ENCODE measurements around the gene CREG1.

DNA sequence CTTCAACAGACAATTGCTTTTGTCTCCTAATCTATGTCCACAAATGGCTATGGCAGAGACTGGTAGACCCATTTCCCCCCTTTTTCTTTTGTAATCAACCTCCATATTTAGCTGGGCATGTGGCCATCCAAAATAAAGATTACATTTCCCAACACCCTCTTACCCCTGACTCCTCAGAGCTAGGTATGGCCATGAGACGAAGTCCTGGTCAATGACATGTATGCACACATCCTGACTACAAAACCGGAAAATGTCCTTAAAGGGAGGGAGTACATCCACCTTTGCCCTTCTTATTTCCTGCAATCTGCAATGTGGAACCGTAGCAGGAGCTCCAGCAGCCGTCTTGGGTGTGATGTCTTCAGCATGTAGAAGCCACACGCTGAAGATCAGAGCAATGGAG, 40.3 kb upstream of the CREG1 start:
- TF ChIP-seq, protein P1, sequence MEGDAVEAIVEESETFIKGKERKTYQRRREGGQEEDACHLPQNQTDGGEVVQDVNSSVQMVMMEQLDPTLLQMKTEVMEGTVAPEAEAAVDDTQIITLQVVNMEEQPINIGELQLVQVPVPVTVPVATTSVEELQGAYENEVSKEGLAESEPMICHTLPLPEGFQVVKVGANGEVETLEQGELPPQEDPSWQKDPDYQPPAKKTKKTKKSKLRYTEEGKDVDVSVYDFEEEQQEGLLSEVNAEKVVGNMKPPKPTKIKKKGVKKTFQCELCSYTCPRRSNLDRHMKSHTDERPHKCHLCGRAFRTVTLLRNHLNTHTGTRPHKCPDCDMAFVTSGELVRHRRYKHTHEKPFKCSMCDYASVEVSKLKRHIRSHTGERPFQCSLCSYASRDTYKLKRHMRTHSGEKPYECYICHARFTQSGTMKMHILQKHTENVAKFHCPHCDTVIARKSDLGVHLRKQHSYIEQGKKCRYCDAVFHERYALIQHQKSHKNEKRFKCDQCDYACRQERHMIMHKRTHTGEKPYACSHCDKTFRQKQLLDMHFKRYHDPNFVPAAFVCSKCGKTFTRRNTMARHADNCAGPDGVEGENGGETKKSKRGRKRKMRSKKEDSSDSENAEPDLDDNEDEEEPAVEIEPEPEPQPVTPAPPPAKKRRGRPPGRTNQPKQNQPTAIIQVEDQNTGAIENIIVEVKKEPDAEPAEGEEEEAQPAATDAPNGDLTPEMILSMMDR (conservative IDR thresholded peaks at IDR 0.05; ENCODE audit: low read depth in 2 of 2) = no peak
- TF ChIP-seq, protein P2, sequence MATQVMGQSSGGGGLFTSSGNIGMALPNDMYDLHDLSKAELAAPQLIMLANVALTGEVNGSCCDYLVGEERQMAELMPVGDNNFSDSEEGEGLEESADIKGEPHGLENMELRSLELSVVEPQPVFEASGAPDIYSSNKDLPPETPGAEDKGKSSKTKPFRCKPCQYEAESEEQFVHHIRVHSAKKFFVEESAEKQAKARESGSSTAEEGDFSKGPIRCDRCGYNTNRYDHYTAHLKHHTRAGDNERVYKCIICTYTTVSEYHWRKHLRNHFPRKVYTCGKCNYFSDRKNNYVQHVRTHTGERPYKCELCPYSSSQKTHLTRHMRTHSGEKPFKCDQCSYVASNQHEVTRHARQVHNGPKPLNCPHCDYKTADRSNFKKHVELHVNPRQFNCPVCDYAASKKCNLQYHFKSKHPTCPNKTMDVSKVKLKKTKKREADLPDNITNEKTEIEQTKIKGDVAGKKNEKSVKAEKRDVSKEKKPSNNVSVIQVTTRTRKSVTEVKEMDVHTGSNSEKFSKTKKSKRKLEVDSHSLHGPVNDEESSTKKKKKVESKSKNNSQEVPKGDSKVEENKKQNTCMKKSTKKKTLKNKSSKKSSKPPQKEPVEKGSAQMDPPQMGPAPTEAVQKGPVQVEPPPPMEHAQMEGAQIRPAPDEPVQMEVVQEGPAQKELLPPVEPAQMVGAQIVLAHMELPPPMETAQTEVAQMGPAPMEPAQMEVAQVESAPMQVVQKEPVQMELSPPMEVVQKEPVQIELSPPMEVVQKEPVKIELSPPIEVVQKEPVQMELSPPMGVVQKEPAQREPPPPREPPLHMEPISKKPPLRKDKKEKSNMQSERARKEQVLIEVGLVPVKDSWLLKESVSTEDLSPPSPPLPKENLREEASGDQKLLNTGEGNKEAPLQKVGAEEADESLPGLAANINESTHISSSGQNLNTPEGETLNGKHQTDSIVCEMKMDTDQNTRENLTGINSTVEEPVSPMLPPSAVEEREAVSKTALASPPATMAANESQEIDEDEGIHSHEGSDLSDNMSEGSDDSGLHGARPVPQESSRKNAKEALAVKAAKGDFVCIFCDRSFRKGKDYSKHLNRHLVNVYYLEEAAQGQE (IDR thresholded peaks at IDR 0.05; ENCODE audit: unreplicated experiment) = no peak
- no peak for TF ChIP-seq EZH2 (IDR thresholded peaks at IDR 0.05; ENCODE audit: low read depth, unreplicated experiment)

All from GM23338 (cell line).